AG04449 (cell line): ENCODE data around the gene DCAF11.

ENCODE experiments used
- CTCF ChIA-PET: fragments of 350-600 bp; formaldehyde crosslinking; extraction: SDS; loops from one replicate; lab custom pipeline; 2021; ENCODE audit warnings: antibody characterized with exemption; lab: Yijun Ruan, JAX
- POLR2A ChIA-PET: fragments of 400-600, 350-600 bp; formaldehyde crosslinking; extraction: SDS; loops from one replicate; lab custom pipeline; 2020; ENCODE audit warnings: antibody characterized with exemption, inconsistent platforms; lab: Yijun Ruan, JAX
- DNase-seq: peaks from one replicate; pipeline ENCODE4 v3.0.0-alpha.2; 2010; ENCODE audit warnings: low read depth, low spot score
- H3K4me3 ChIP-seq: 2 replicates; pipeline ENCODE4 v1.5.1; 2011; ENCODE audit warnings: low read depth, mild to moderate bottlenecking, control low read depth, low read length
- TF ChIP-seq, protein P1 (sequence below): IDR thresholded peaks from one replicate; pipeline ENCODE4 v1.5.1; 2011; ENCODE audit warnings: mild to moderate bottlenecking, moderate library complexity, low read length, control low read depth, inconsistent platforms; ENCODE audit not compliant: insufficient read depth; ENCODE audit errors: missing control alignments

DCAF11 gene

GRCh38 chr14:24081739-24082211 is 32.8 kb upstream of the DCAF11 start:
- POLR2A ChIA-PET = interaction anchor here (2.2 kb wide), 1 partner anchor 12 kb away, joined by 8 read pairs; the partner anchor contains the start of gene PCK2

DNA sequence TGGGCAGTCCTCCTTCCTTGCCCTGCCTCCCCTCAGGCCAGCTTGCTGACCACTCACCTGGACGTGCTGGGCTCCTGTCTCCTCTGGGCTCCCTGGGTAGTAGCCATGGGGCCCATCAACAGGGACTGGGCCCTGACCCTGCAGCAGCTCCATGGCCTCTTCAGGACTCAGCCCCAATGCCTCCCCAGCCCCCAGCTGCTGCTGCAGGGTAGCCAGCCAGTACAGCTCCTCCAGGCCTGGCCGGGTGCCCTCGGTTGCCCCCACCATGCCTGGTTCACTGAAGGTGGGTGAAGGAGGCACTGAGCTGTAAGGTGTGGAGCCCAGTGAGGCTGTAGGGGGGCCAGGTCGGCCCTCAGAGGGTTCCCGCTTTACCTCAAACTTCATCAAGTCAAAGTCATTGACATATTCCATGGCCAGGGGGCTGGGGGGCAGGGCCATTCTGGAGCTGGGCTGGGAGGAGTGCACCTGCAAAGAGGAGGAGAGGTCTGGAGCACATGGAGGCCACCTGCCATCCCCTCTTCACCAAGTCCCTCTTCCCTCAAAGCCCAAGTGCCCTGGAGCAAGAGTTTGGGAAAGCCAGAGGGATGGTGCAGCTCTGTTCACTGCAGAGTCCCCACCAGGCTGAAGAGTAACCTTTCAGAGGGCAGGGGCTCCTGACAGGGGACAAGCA is 32.0 kb upstream of the DCAF11 start:
- no peak overlapping the region for H3K4me3 ChIP-seq
- DNase-seq = no peak

More at GRCh38 chr14:24081739-24082211, 32.8 kb upstream of the DCAF11 start:
- TF ChIP-seq, protein P1, sequence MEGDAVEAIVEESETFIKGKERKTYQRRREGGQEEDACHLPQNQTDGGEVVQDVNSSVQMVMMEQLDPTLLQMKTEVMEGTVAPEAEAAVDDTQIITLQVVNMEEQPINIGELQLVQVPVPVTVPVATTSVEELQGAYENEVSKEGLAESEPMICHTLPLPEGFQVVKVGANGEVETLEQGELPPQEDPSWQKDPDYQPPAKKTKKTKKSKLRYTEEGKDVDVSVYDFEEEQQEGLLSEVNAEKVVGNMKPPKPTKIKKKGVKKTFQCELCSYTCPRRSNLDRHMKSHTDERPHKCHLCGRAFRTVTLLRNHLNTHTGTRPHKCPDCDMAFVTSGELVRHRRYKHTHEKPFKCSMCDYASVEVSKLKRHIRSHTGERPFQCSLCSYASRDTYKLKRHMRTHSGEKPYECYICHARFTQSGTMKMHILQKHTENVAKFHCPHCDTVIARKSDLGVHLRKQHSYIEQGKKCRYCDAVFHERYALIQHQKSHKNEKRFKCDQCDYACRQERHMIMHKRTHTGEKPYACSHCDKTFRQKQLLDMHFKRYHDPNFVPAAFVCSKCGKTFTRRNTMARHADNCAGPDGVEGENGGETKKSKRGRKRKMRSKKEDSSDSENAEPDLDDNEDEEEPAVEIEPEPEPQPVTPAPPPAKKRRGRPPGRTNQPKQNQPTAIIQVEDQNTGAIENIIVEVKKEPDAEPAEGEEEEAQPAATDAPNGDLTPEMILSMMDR = no peak
- no peak overlapping the region; the same call in 1 of the 2 replicates for H3K4me3 ChIP-seq
- no peak for DNase-seq
- CTCF ChIA-PET = interaction anchor here (1.3 to 6.5 kb wide), 7 partner anchors 9 to 215 kb away, joined by 3 to 121 read pairs (median 23); partner anchors contain the start of genes IRF9 and PCK2

GRCh38 chr14:24083462-24083861 is 31.1 kb upstream of the DCAF11 start:
- ChIA-PET CTCF (interaction anchor here (4.7 to 6.5 kb wide), 3 partner anchors 8 to 27 kb away, joined by 43 to 121 read pairs (median 74); partner anchors contain the start of gene PCK2), POLR2A (no interaction called here)
- TF ChIP-seq, protein P1 = no peak
- H3K4me3 ChIP-seq = no peak overlapping the region
- DNase-seq = no peak

More for the DNA sequence above, 32.0 kb upstream of the DCAF11 start:
- ChIA-PET CTCF (interaction anchor here (0.9 to 6.5 kb wide), 7 partner anchors 9 to 214 kb away, joined by 3 to 121 read pairs (median 6); partner anchors contain the start of genes IRF9 and PCK2), POLR2A (interaction anchor here (2.2 kb wide), 1 partner anchor 11 kb away, joined by 8 read pairs; the partner anchor contains the start of gene PCK2)
- TF ChIP-seq, protein P1 = no peak

DNA sequence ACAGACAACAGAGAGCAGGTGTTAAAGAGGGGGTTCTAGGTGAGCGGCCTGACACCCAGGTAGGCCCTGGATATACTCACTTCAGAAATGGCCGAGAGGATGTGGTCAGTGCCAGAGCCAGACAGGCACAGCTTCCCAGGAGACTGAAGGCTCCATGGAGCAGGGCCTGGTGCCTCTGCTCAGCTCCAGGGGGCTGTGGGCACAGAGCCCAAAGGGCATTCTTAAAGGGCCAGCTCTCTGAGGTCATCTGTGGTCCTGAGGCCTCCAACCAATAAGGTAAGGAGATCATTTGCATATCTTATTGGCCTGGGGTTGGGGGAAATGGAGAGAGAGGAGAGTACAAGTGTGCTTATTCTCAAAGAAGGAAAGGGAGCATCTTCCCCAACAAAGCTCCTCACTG is 30.1 kb upstream of the DCAF11 start:
- TF ChIP-seq, protein P1 = no peak
- H3K4me3 ChIP-seq = no peak overlapping the region
- ChIA-PET CTCF (interaction anchor here (0.8 to 3.2 kb wide), 6 partner anchors 9 to 32 kb away, joined by 4 to 35 read pairs (median 4); partner anchors contain the start of gene PCK2), POLR2A (no interaction called here)
- DNase-seq = no peak

DNA sequence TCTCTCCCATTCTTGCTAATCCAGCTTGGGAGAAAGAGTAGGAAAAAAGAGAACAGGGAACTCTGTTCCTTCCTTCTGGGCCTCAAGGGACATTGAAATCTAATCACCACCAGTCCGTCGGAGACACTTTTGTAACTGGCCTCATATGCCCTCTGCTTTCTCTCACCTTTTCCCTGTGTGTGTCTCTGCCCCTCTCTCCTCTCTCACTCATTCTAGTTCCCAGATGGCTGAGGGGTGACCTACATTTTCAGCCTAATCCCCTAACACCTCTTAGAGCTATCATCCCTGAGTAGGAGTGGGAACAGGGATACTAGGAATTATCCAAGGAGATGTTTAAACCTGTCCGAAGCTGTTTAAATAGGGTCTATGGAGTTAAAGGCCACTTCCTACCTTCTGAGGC is 29.4 kb upstream of the DCAF11 start:
- DNase-seq = no peak
- TF ChIP-seq, protein P1 = no peak
- H3K4me3 ChIP-seq = no peak overlapping the region
- POLR2A ChIA-PET = no interaction called here
- CTCF ChIA-PET = interaction anchor here (1.3 to 3.2 kb wide), 5 partner anchors 8 to 28 kb away, joined by 4 to 35 read pairs (median 5); partner anchors contain the start of gene PCK2
